Immature natural killer cell (primary cell): ENCODE results near the gene TMEM131. TPM values are rescaled to one million over a fixed set of nuclear protein-coding genes. Genes with fewer than 3 reads are reported as not detected.
A peak's percentile ranks its signal among the peaks of the same experiment; 100 is the strongest.
"Not testable (repeated sequence)": the region's sequence is repeated elsewhere in the genome, so short reads cannot be mapped to it uniquely, and the experiment has no call there.

Experiments
- DNase-seq, 3 donors: peaks; one replicate each; pipeline ENCODE4 v3.0.0; 2022; ENCODE audit warnings: mixed read lengths in 1 of 3
- H3K27ac Mint-ChIP-seq, 6 donors: one replicate each; pipeline ENCODE4 v1.8.0; 2020; ENCODE audit warnings: mixed read lengths in 6 of 6, mild to moderate bottlenecking in 5 of 6, inconsistent platforms in 4 of 6, moderate library complexity in 3 of 6
- H3K27me3 Mint-ChIP-seq, 3 donors: one replicate each; pipeline ENCODE4 v1.8.0; 2020 to 2021; ENCODE audit warnings: low read depth in 3 of 3, mild to moderate bottlenecking in 3 of 3, mixed read lengths in 3 of 3, moderate library complexity in 3 of 3, inconsistent platforms in 1 of 3
- H3K36me3 Mint-ChIP-seq, 3 donors: one replicate each; pipeline ENCODE4 v1.8.0; 2020; ENCODE audit warnings: mixed read lengths in 3 of 3, inconsistent platforms in 2 of 3, mild to moderate bottlenecking in 2 of 3
- H3K4me1 Mint-ChIP-seq, 2 donors: one replicate each; pipeline ENCODE4 v1.8.0; 2020; ENCODE audit warnings: inconsistent platforms in 2 of 2, mild to moderate bottlenecking in 2 of 2, mixed read lengths in 2 of 2, moderate library complexity in 1 of 2
- H3K4me3 Mint-ChIP-seq, 5 donors: one replicate each; pipeline ENCODE4 v1.8.0; 2020; ENCODE audit warnings: mild to moderate bottlenecking in 5 of 5, mixed read lengths in 5 of 5, inconsistent platforms in 3 of 5, moderate library complexity in 3 of 5
- H3K9me3 Mint-ChIP-seq, 6 donors: one replicate each; pipeline ENCODE4 v1.8.0; 2020; ENCODE audit warnings: mild to moderate bottlenecking in 6 of 6, mixed read lengths in 6 of 6, inconsistent platforms in 4 of 6, moderate library complexity in 3 of 6
- polyA plus RNA-seq, 3 donors: library from polyadenylated mRNA; unstranded; fragments of 300-500 nt; fragmentation: Illumina TruSeq; gene quantifications; one replicate each; pipeline ENCODE4 v1.2.3, GENCODE V29; 2021

The TMEM131 gene, protein sequence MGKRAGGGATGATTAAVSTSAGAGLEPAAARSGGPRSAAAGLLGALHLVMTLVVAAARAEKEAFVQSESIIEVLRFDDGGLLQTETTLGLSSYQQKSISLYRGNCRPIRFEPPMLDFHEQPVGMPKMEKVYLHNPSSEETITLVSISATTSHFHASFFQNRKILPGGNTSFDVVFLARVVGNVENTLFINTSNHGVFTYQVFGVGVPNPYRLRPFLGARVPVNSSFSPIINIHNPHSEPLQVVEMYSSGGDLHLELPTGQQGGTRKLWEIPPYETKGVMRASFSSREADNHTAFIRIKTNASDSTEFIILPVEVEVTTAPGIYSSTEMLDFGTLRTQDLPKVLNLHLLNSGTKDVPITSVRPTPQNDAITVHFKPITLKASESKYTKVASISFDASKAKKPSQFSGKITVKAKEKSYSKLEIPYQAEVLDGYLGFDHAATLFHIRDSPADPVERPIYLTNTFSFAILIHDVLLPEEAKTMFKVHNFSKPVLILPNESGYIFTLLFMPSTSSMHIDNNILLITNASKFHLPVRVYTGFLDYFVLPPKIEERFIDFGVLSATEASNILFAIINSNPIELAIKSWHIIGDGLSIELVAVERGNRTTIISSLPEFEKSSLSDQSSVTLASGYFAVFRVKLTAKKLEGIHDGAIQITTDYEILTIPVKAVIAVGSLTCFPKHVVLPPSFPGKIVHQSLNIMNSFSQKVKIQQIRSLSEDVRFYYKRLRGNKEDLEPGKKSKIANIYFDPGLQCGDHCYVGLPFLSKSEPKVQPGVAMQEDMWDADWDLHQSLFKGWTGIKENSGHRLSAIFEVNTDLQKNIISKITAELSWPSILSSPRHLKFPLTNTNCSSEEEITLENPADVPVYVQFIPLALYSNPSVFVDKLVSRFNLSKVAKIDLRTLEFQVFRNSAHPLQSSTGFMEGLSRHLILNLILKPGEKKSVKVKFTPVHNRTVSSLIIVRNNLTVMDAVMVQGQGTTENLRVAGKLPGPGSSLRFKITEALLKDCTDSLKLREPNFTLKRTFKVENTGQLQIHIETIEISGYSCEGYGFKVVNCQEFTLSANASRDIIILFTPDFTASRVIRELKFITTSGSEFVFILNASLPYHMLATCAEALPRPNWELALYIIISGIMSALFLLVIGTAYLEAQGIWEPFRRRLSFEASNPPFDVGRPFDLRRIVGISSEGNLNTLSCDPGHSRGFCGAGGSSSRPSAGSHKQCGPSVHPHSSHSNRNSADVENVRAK (N-terminal part only)
- 10 to 100 TPM in 1 of 3 donors, 1 to 10 TPM in 2; 7.1 to 24.5 (median 8.3) TPM for polyA plus RNA-seq

GRCh38 chr2:97995734-97996624 lies at the start of gene TMEM131:
Gene TMEM131 (minus strand): TSS chr2:97995948. CDS start chr2:97995662, 286 bp downstream.
- peaks cover 0 to 8% (median 5%) of the 10 kb centered on the region in 3 donors for H3K27me3 Mint-ChIP-seq
- no peaks in the 10 kb centered on the region for H3K36me3 Mint-ChIP-seq
- H3K9me3 Mint-ChIP-seq: no peaks in the 10 kb centered on the region
- peak within 1 kb of the TSS; percentile 88 to 98 (median 98) for H3K27ac Mint-ChIP-seq
- DNase-seq: peak; percentile 95 to 96 (median 96)
- peak within 1 kb of the TSS; percentile 97 to 100 (median 99) for H3K4me3 Mint-ChIP-seq
- peaks cover 34 to 47% of the 10 kb centered on the region in 2 donors for H3K4me1 Mint-ChIP-seq

- not testable (repeated sequence) for H3K27me3 Mint-ChIP-seq, H3K4me3 Mint-ChIP-seq, H3K27ac Mint-ChIP-seq, DNase-seq, H3K4me1 Mint-ChIP-seq
- peaks cover 4 to 22% (median 12%) of the 10 kb centered on the region in 6 donors for H3K9me3 Mint-ChIP-seq
- H3K36me3 Mint-ChIP-seq: peaks cover 5 to 12% (median 5%) of the 10 kb centered on the region in 3 donors
Observed at GRCh38 chr2:98044730-98045129, 49.0 kb upstream of the TMEM131 start.

- Mint-ChIP-seq H3K4me1 (no peaks in the 10 kb centered on the region), H3K27ac (no peak overlapping the region), H3K27me3 (peaks cover 4 to 9% (median 5%) of the 10 kb centered on the region in 3 donors), H3K4me3 (no peak overlapping the region), H3K36me3 (peaks cover 5 to 12% (median 5%) of the 10 kb centered on the region in 3 donors), H3K9me3 (peaks cover 3 to 22% (median 12%) of the 10 kb centered on the region in 6 donors)
- DNase-seq: no peak
Observed at GRCh38 chr2:98043101-98043500, 47.4 kb upstream of the TMEM131 start.

- Mint-ChIP-seq H3K27me3 (peaks cover 2 to 9% (median 4%) of the 10 kb centered on the region in 3 donors), H3K36me3 (peaks cover 5 to 12% (median 5%) of the 10 kb centered on the region in 3 donors), H3K9me3 (peaks cover 3 to 22% (median 12%) of the 10 kb centered on the region in 6 donors), H3K27ac (no peak overlapping the region), H3K4me3 (no peak overlapping the region), H3K4me1 (no peaks in the 10 kb centered on the region)
- no peak for DNase-seq
Observed at GRCh38 chr2:98040331-98040939, 44.7 kb upstream of the TMEM131 start.

DNA sequence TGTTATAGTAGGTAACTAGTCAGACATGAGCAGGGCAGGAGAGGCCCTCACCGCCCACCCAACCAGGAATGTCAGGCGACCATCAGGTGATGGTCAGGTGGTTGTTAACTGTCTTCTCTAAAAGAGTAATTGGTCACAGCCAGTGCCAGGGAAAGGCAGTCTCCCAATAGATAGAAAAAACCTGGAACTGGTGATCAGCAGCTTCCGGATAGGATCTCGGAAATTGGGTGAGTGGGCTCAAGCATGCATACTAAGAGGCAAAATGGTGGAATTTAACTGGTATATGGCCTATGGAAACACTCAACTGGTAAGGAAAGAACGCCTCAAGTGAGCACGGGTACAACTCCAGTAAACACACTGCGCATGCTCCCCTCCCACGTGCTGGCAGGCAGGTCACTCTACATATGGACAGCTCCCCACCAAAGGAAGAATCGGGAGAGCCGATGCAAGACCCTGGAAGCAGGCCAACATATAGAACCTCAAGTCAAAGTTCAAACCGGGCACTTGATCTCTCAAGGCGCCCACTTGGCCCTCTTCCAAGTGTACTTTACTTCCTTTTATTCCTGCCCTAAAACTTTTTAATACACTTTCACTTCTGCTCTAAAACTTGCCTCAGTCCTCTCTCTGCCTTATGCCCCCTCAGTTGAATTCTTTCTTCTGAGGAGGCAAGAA lies 43.5 kb upstream of the TMEM131 start:
- DNase-seq: no peak
- peaks cover 5 to 12% (median 5%) of the 10 kb centered on the region in 3 donors for H3K36me3 Mint-ChIP-seq
- H3K27ac Mint-ChIP-seq: no peak overlapping the region
- peaks cover 3 to 11% (median 5%) of the 10 kb centered on the region in 3 donors for H3K27me3 Mint-ChIP-seq
- H3K4me3 Mint-ChIP-seq: no peak overlapping the region
- H3K4me1 Mint-ChIP-seq: no peaks in the 10 kb centered on the region
- H3K9me3 Mint-ChIP-seq: peaks cover 0 to 13% (median 9%) of the 10 kb centered on the region in 6 donors

DNA sequence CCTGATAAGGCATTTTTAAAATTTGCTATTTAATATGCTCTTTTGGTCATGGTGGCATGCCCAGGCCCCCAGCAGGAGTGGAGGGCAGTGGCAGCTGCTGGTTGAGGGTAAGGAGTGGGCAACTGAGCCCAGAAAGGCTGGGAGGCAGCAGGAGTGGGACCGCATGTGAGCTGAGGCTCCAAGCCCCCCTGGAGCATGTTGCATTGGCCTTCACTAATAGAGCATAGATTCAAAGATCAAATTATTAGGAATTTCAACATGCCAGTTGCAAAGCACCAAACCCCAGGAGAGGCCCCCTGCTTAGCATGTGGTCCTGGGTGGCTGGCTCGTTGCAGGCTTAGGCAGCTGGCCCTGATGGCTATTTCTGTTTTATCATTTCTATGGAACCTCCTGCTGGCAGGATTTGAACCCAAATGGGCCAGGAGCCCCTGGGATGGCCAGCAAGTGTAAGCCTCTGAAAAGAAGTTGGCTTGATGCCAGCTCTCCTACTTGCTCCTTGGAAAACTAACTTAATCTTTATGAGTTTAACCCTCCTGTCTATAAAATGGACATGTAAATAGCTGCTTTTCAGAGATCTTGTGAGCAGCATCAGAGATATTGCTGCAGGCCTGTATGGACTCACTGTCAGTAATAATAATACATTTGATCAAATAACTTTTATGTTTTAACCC lies 42.1 kb upstream of the TMEM131 start:
- no peaks in the 10 kb centered on the region for H3K9me3 Mint-ChIP-seq
- no peaks in the 10 kb centered on the region for H3K4me1 Mint-ChIP-seq
- no peak overlapping the region for H3K27ac Mint-ChIP-seq
- H3K27me3 Mint-ChIP-seq: peaks cover 3 to 5% (median 4%) of the 10 kb centered on the region in 3 donors
- H3K4me3 Mint-ChIP-seq: no peak overlapping the region
- no peak for DNase-seq
- H3K36me3 Mint-ChIP-seq: peaks cover 0 to 3% (median 0%) of the 10 kb centered on the region in 3 donors

GRCh38 chr2:98037206-98037605 lies 41.5 kb upstream of the TMEM131 start:
- peaks cover 0 to 3% (median 0%) of the 10 kb centered on the region in 3 donors for H3K36me3 Mint-ChIP-seq
- peaks cover 3 to 4% (median 4%) of the 10 kb centered on the region in 3 donors for H3K27me3 Mint-ChIP-seq
- H3K4me3 Mint-ChIP-seq: no peak overlapping the region
- no peak for DNase-seq
- H3K27ac Mint-ChIP-seq: no peak overlapping the region
- H3K4me1 Mint-ChIP-seq: no peaks in the 10 kb centered on the region
- H3K9me3 Mint-ChIP-seq: no peaks in the 10 kb centered on the region

DNA sequence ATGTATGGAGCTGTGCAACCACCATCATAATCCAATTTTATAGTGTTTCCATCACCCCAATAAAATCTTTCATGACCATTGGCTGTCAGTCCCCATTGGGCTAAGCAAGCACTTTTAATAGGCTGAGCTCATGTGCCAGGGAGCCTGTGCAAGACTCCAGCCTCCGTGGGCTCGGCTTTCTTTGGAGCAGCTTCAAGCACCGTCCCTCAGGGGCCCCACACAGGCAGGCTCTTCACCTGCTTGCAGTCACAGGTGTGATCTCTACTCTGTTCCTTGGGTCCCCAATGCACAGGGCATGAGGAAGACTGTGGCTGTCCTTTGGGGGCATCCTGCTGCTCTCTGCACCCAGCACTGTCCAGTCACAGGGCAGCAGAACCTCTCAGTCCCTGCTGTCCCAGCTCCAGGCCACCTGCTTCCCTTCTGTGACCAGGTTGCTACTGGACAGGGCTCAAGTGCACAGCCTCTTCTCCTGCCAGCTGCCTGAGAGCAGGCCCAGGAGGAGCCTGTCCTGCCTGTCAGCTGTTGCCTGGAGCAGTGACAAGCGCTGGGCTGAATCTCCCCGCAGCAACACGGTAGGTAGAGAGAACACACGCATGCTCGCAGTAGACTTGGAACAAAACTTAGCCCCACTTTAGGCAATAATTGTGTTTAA lies 40.7 kb upstream of the TMEM131 start:
- H3K27me3 Mint-ChIP-seq: peaks cover 3 to 4% (median 4%) of the 10 kb centered on the region in 3 donors
- no peaks in the 10 kb centered on the region for H3K36me3 Mint-ChIP-seq
- H3K9me3 Mint-ChIP-seq: no peaks in the 10 kb centered on the region
- DNase-seq: no peak
- no peak overlapping the region for H3K4me3 Mint-ChIP-seq
- H3K27ac Mint-ChIP-seq: no peak overlapping the region
- no peaks in the 10 kb centered on the region for H3K4me1 Mint-ChIP-seq

- Mint-ChIP-seq H3K27me3 (peaks cover 3 to 4% (median 4%) of the 10 kb centered on the region in 3 donors), H3K9me3 (no peaks in the 10 kb centered on the region), H3K36me3 (no peaks in the 10 kb centered on the region), H3K27ac (no peak overlapping the region), H3K4me3 (no peak overlapping the region), H3K4me1 (peaks cover 0 to 4% of the 10 kb centered on the region in 2 donors)
- DNase-seq: no peak
Observed at GRCh38 chr2:98034745-98035144, 39.0 kb upstream of the TMEM131 start.

GRCh38 chr2:98032086-98032485 lies 36.3 kb upstream of the TMEM131 start:
- Mint-ChIP-seq H3K4me1 (peaks cover 16 to 29% of the 10 kb centered on the region in 2 donors), H3K4me3 (no peak overlapping the region), H3K27me3 (peaks cover 1 to 7% (median 2%) of the 10 kb centered on the region in 3 donors), H3K27ac (no peak overlapping the region), H3K36me3 (no peaks in the 10 kb centered on the region), H3K9me3 (no peaks in the 10 kb centered on the region)
- no peak for DNase-seq

- peak in 2 of 3 donors; percentile 3 to 17 for DNase-seq
- peaks cover 30 to 49% of the 10 kb centered on the region in 2 donors for H3K4me1 Mint-ChIP-seq
- H3K36me3 Mint-ChIP-seq: no peaks in the 10 kb centered on the region
- H3K9me3 Mint-ChIP-seq: no peaks in the 10 kb centered on the region
- peak overlapping the region in 2 of 5 donors; percentile 22 to 65 for H3K4me3 Mint-ChIP-seq
- H3K27me3 Mint-ChIP-seq: peaks cover 1 to 4% (median 3%) of the 10 kb centered on the region in 3 donors
- peak overlapping the region in 4 of 6 donors; percentile 37 to 73 (median 64) for H3K27ac Mint-ChIP-seq
Observed at GRCh38 chr2:98029718-98030222, 34.0 kb upstream of the TMEM131 start.
